NCI-H128 (cell line): Measurements from ENCODE around the gene ABLIM2.
A peak's percentile ranks its signal among the peaks of the same experiment; 100 is the strongest.

Source experiments
- DNase-seq: peaks from one replicate; lab custom pipeline; 2025; ENCODE audit not compliant: unreplicated experiment; lab: John Stamatoyannopoulos, UW

The ABLIM2 gene

DNA sequence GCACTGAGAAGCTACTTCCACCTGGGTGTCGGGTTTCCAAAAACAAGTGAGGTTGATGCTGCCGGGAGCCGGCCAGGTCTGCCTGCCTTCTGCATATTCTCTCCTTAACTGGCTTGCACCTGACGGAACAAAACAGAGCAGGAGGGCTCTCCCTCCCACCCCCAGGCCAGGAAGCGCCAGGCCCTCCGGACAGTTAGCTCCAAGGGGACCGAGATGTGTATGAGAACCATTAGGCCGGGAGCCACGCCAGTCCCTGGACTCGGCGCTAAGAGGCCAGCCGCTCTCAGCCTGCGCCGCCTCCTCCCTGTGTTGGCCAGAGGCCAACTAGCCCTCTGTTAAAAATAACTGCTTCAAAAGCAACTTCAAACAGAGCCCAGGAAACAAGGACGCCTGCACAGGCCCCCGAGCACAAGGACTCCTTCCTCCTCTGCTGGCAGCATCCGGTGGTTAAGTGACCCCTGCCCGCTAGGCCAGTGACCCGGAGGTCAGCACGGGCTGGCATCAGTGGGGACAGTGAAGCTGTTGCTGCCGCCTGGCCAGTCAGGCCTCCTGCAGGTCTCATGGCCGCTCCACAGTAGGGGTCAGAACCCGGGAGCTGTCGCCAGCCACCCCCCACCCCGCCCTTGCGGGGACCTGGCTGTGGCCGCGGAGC, 107.9 kb downstream of the ABLIM2 start:
- peak; percentile 76 for DNase-seq

DNA sequence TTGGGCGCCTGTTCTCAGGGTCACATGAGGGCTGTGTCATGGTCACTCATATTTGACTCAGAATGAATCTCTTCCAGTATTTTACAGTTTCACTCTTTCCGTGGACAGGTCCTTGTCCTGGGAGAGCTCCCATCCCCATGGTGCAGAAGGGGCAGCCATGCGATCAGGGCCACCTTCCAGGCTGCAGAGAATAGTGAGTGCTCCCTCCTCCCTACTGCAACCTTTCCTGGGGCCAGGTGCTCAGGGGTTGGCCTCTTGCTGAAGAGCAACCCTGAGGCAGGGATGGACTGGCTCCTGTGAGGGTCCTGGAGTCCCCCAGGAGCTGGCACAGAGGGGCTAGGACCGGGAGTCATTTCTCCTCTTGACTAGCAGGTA, 108.4 kb downstream of the ABLIM2 start:
- no peak for DNase-seq

DNA sequence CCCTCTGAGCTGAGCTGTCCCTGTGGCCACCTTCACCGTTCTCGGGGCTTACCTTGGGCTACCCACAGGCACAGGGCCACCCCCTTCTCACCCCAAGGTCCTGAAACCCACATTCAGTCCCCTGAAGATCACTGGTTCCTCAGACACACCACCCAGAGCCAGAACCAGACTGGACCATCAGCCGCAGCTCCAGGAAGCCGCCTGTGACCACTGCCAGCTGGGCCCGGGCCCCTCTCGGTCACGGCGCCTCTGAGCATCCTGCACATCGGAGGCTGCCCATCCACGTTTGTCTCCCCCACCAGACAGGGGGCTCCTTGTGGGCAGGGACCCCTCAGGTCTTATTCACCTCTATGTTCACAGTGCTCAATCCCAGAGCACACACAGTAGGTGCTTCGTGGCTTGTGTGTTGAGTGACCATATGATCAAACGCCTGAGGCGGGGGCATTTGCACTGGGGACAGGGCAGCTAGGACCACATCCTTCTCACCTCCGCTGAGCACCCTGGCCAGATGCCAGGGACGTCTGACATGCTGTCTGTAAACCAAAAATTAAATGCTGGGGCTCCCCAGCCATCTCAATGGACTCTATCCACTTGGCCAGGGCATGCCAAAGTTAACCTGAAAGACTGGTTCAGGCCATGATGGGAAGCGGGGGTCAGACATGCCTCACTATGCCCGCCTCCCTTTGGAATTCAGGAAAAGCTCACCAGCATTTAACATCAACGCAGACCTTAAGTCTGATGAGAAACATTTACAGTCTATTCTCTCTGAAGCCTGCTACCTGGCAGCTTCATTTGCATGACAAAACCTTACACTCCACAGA, 109.5 kb downstream of the ABLIM2 start:
- no peak for DNase-seq

DNA sequence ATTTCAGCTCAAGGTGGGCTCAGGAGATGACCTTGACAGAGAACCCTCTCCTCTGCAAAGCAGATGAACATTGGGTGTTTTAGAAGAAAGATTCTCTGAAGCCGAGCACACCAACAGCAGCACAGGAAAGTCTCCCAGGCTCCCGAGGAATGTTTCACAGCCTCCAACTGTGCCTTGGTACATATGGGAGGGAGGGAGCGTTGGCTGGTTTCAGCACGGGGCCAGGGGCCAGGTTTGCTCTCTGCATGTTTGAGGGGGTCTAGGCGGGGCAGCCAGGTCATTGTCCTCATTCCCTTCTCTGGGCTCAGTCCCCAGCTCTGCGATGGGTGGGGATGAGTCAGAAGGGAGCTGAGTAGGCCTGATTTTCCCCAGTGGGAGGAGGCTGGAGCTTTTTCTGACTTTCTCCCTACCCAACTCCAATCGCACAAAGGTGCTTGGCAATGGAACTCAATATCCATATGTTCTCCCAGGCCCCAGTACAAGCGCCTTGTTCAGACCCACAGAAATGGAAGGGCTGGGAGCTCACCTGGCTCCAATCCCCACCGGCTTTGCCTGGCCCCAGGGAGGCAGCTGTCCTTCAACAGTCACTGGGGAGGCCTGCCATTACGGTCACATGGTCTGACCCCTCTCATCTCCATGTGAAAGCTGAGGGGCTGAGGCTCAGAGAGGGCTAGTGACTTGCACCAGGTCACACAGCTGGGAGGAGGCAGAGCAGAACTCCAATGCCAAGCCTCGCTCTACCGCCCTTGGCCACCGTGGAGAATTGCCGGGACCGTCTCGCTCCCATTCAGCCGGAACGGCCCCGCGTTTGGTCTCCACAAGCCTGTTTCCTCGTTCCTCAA, 110.6 kb downstream of the ABLIM2 start:
- DNase-seq, result no peak

DNA sequence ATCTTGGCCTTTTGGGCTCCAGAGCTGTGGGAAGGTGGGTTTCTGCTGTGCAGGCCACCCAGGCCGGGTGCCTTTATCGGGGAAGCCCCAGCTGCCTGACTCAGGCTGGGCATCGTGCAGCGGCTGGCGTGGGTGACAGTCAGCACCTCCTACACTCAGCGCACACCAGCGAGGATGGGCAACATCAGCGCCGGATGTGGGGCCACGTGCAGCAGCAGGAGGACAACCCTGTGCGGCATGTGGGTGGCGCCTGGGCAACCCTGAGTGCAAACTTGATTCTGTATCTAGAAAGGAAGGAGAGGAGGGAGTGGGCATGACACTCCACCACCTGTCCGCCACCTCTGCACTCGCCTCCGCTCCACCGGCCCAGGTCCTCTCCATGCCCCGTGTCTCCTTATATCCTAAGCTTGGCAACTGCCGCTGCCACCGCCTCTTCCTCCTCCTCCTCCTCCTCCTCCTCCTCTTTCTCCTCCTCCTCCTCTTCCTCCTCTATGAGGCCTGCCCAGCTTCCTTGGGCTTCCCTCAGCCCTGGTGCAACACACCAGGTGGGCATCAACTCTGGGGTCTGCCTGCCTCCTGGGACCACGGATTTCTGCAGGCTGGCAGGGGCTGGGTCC, 111.6 kb downstream of the ABLIM2 start:
- DNase-seq, result no peak

DNA sequence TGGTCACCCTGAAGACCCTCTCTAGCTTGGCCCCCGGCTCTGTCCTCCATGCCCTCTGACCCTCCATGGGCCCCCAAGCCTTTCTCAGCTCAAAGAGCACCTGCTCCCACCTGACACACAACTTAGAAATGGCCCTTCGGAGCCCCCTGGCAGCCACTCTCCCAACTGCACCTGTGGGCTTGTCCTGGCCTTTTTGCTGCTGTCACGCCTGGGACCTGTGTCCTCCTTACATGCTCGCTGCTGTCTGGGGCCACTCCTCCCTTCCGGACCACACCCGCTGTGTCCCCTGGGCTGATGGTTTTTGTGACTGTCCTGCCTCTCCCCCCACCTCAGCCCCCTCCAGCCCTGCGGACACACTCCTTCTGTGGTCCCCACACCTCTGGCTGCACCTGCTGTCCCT, 112.7 kb downstream of the ABLIM2 start:
- DNase-seq, result no peak

DNA sequence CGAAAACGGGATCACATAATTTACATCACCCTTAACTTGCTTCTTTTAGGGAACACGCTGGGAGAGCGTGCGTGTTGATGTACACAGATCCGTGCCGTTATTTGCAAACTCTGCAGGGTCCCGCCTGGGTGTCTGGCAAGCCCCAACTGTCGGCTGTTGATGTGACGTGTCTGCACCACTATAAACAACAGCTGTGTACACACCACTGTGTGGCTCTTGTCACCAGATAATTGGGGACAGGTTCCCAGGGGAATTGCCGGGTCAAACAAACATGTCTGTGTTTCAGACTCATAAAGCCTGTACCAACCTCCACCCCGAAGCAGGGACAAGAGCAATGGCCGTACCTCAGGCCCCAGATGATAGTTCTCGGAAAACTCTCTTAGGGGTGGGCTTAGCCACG, 113.9 kb downstream of the ABLIM2 start:
- DNase-seq, result peak; percentile 72

DNA sequence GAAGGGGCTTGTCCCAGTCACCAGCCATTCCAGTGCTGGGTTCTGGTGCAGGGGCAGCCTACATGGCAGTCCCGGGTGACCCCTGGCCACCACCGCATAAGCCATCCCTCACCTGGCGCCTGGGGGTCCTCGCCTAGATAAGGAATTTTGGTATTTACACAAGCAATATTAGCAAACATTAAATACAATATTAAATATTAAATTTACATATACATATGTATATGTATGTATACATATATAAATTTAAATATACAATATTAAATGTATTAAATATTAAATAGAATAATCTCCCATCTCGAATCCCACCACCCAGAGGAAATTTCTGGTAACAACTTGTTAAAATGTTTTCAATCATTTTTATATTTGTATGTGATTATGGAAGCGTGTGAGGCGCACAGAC, 114.4 kb downstream of the ABLIM2 start:
- DNase-seq, result no peak

DNA sequence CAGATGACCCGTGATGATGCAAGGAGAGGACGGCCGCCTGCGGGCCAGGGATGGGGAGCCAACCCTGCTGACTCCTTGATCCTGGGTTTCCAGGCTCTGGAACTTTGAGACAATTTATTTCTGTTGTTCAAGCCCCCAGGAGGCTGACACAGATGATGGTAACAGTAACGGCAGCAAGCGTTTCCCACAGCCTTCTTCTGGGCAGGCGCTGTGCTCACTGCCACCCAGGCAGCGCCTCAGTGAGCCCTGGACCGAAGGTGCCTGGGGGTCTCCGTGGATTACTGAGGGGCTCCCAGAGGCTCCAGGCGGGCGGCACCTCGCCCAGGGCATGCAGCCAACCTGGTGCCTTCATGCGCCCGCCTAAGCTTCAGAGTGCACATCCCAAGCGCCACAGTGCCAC, 115.0 kb downstream of the ABLIM2 start:
- DNase-seq, result no peak

DNA sequence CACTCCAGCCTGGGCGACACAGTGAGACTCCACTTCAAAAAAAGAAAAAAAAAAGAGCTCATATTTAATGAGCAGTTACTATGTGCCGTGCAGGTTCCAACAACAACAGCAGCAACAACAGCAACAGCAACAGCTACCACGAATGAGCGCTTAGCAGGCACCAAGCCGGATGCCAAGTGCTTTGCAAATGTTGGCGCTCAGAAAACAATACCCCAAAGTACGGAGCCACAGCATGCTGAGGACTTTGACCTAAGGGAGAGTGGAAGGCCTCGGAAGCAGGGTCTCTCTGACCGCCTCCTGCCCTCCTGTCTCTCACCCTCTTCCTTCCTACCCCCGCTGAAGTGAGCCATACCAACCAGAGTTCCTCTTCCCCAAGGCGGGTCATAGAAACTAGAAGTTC, 116.7 kb downstream of the ABLIM2 start:
- DNase-seq, result no peak

DNA sequence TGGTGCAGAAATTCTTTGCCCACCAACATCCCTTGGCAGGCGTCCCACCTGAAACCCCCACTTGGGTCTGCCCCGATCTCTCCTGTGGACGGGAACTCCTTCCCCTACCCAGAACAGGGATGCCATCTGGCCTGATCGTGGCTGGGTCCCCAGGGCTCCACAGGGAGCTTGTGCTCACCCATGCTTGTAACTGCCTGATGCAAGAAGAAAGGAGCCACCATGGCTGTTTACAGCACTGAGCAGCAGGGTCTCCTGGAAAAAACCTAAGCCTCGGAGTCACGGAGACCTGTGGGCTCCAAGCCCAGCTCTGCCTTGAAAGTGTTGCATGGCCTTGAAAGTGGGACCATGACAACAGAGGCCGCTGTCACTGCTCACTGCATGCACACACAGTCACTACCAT, 117.4 kb downstream of the ABLIM2 start:
- DNase-seq, result no peak

DNA sequence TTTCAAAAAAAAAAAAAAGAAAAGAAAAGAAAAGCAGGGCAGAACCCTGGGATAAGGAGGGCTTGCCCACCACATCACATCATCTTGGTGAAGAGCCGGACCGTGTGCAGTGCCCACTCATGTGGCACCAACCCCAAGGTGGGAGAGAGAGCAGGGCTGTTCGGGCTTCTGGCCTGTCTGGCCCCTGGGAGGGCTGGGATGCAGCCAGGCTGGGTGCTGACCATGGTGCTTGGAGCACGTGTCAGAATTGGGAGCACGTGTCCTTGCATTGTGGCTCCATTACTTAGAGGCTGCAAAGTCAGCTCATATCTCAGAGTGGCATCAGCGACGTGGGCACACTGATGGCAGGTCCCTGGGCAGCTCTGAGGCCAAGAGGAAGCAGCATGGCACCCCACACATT, 118.0 kb downstream of the ABLIM2 start:
- no peak for DNase-seq

DNA sequence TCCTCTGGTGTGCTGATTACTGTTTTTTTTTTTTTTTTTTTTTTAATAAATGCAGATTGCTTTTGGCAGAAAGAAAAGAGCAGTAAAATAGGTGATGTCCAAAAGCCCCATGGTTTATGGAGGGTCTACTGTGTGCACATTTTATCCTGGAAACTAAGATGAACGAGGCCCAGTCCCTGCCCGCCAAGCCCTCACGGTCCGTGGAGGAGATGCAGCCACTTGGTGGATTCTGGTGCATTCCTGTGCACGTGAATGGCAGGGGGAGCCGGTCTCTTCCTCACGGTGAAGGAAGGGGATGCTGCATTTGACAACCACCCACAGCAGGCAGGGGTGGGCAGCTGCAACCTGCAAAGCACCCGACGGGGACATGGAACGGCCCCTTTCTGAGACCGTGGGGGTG, 118.8 kb downstream of the ABLIM2 start:
- DNase-seq, result no peak

DNA sequence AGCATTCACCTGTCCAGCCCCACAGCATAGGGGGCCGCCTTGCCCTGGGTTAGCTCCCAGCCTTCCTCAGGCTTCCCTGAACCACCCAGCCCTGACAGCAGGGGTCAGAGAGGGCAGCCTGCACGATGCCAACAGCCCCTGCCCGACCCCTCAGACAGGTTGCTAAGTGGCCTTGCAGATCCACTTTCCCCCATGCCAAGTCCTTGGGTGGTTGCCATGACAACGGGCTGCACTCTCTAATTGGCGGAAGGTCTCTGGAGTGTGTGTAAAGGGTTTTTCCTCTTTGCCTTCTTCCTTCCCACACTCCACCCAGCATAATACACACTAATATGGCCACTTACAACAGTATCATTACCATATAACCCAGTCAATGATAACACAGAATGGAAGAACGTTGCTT, 119.3 kb downstream of the ABLIM2 start:
- DNase-seq, result peak; percentile 85

DNA sequence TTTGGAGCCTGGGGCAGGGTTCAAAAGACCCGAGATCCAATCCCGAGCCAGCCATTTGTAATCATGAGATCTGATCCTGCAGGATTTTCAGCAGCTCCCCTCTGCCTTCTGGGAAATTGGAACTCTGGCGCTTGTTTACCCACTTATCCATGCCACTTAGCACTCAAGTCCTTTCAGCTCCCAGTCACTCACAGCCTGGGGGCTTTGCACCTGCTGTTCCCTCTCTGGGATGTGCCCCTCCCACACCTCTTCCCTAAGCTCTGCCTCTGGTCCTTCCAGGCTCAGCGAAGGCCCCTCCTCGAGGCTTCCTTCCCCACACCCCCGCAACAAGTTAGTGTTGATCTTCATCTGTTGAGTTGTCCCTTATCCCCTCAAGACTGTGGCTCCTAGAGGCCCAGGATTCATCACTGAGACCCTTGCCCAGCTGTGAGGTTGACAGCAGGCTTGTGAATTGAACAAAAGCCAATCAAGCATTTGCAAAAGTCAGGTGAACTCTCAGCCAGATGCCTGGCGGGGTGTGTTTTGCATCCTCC, 119.8 kb downstream of the ABLIM2 start:
- DNase-seq, result peak; percentile 78

DNA sequence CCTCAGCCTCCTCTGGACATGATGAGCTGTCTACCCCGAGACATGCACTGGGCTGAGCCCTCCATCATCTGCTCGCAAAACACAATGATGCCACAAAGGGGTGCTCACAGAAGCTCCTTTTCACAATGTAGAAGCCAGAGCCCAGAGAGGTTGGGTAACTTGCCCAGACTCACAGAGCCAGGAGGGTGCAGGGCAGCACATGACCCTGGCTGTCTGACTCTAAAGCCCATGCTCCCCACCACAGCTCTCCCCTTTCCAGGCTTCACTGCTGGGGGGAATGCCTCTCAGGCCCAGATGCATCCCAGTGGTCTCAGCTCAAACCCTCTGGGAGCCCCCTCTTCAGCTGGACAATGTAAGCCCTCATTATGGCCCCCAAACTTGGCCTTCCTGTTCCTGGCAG, 120.5 kb downstream of the ABLIM2 start:
- DNase-seq, result no peak

DNA sequence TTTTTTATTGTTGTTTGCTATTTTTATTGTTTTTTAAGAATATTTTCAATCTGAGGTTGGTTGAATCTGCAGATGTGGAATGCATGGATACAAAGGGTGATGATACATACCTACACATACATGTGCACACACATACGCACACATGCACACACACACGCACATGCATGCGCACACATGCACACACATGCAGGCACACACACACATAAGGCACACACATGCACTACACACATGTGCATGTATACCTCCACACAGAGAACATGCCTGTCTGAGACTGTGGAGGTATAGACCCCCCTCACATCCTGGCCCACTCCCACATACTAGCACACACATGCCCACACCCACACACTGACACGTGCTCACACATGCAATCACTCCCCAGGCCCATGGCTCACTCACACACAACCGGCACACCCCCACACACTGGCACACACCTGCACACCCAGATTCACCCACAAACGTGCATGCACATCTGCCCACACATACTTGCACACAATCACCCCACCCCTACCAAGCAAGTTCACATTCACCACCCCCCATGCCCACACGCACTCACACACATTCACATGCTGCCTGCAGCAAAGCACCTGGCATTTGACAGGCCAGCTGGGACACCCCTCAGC, 121.4 kb downstream of the ABLIM2 start:
- DNase-seq, result no peak

DNA sequence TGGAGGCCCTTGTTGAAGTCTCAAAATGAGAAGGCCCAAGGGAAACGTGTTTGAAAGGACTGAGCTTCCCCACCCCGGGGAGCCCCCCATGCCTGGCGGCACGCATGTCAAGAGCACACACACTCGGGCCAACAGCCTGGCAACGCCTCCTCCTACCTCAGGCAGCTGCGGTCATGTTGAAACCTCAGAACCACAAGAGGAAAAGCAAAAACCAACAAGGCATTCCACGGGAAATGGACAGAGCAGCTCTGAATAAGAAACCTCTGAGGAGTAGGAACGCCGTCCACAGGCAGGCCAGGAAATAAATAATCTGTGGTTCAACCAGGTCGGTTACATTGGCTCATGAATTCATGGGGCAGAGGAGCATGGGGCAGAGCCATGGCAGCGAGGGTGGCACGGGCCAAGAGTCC, 123.2 kb downstream of the ABLIM2 start:
- DNase-seq, result peak; percentile 62

DNA sequence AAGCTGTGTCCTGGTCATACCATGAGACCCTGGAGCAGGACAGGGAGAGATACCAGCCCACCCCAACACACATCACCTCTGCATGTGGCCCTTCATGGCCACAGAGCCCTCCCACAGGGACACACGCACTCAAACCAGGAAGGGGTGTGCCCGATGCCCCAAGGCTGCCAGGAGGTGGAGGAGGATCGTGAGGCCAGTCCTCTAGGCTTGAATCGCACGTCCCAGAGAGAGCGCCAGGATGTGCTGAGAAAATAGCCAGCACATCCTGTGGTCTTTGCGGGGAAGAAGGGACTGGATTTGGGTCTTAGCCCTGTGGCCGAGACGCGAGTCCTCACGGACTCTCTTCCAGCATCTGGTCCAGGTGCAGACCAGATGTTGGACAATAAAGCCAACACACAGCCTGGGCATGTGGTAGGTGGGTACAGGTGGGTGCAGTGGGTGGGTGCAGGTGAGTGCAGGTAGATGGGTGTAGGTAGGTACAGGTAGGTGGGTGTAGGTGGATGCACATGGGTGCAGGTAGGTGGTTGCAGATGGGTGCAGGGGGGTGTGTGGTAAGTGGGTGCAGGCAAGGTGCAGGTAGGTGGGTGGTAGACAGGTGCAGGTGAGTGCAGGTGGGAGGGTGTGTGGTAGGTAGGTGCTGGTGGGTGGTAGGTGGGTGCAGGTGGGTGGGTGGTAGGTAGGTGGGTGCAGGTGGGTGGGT, 124.6 kb downstream of the ABLIM2 start:
- no peak for DNase-seq

DNA sequence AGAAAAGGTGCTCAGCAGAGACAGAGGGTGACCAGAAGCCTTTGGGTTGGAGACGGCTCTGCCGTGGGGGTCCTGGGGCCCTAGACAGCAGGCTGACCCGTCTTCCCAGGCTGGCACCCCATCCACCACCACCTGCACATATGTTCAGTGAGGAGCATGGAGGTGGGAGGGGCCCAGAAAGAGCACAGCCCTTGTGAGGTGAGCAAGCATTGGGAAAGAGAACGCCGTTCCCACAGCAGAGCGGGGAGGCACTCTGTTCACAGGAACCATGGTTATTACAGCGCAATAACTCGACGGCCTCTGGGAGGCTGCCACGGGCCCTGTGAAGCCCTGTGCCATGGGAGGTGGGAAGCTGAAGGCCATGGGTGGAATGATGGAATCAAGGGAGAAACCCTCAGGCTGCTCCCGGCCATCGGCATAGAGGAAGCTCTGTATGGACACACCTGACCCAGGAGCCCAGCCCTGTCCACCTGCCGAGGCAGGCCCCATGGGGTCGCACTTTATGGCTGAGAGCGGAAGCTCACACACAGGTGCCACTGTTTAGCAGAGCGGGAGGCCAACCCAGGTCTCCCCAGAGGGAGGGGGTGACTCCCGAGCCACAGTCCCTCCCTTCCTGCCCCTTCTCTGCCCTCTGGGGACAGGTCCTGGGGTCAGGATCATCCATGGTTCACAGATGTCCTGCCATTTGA, 125.4 kb downstream of the ABLIM2 start:
- DNase-seq, result no peak
